HG02938 (cell line): Measurements from ENCODE around the gene RNF41.
A peak's percentile ranks its signal among the peaks of the same experiment; 100 is the strongest.
"Not testable (repeated sequence)": the region's sequence is repeated elsewhere in the genome, so short reads cannot be mapped to it uniquely, and the experiment has no call there.

ENCODE experiments used
- ATAC-seq: cut with Tn5 transposase; IDR thresholded peaks from one replicate; pipeline ENCODE4 v1.9.1; 2021; ENCODE audit warnings: mild to moderate bottlenecking, moderate library complexity; ENCODE audit not compliant: unreplicated experiment

Gene RNF41

GRCh38 chr12:56178347-56178746 is 43.4 kb downstream of the RNF41 start:
- no peak for ATAC-seq

- ATAC-seq = no peak
Observed at GRCh38 chr12:56172839-56173238, 48.9 kb downstream of the RNF41 start.

- ATAC-seq = no peak
Observed at GRCh38 chr12:56169229-56169759, 52.4 kb downstream of the RNF41 start.

GRCh38 chr12:56165369-56165768 is 56.4 kb downstream of the RNF41 start:
- no peak for ATAC-seq

- ATAC-seq = no peak
Observed at GRCh38 chr12:56164345-56164729, 57.4 kb downstream of the RNF41 start.

- no peak for ATAC-seq
Observed at GRCh38 chr12:56163533-56164344, 58.0 kb downstream of the RNF41 start.

GRCh38 chr12:56162468-56163290 is 59.0 kb downstream of the RNF41 start:
- ATAC-seq = no peak

GRCh38 chr12:56161690-56162351 is 59.9 kb downstream of the RNF41 start:
- ATAC-seq = no peak

GRCh38 chr12:56160894-56161689 is 60.6 kb downstream of the RNF41 start:
- no peak for ATAC-seq

GRCh38 chr12:56160193-56160763 is 61.4 kb downstream of the RNF41 start:
- ATAC-seq = no peak

- ATAC-seq = no peak
Observed at GRCh38 chr12:56159482-56160192, 62.1 kb downstream of the RNF41 start.

- no peak for ATAC-seq
Observed at GRCh38 chr12:56158926-56159461, 62.7 kb downstream of the RNF41 start.

GRCh38 chr12:56158029-56158925 is 63.4 kb downstream of the RNF41 start, which contains the start of gene MYL6:
TSS of gene MYL6 (plus strand) at chr12:56158359. CDS start at chr12:56158402, 43 bp downstream.
- peak; percentile 90 for ATAC-seq

GRCh38 chr12:56157201-56158028 is 64.3 kb downstream of the RNF41 start:
- peak; percentile 35 for ATAC-seq

GRCh38 chr12:56156464-56157200 is 65.1 kb downstream of the RNF41 start:
- not testable (repeated sequence) for ATAC-seq

- no peak for ATAC-seq
Observed at GRCh38 chr12:56155256-56155845, 66.4 kb downstream of the RNF41 start.
